ES-I3 (cell line): Measurements from ENCODE around the gene FKBP3.

Source experiments
- H3K36me3 ChIP-seq: 2 replicates; pipeline ENCODE4 v1.6.1; 2013; ENCODE audit warnings: mild to moderate bottlenecking, low read length, control low read depth, moderate library complexity; ENCODE audit not compliant: insufficient read depth
- H3K4me1 ChIP-seq: 2 replicates; pipeline ENCODE4 v1.6.1; 2013; ENCODE audit warnings: mild to moderate bottlenecking, control low read depth, low read length; ENCODE audit not compliant: insufficient read depth
- H3K9ac ChIP-seq: 2 replicates; pipeline ENCODE4 v1.6.1; 2013; ENCODE audit warnings: low read depth, mild to moderate bottlenecking, low read length, moderate library complexity
- H3K9me3 ChIP-seq: 2 replicates; pipeline ENCODE4 v1.6.1; 2013; ENCODE audit warnings: mild to moderate bottlenecking, low read length, moderate library complexity; ENCODE audit not compliant: control insufficient read depth, insufficient read depth

FKBP3 gene

DNA sequence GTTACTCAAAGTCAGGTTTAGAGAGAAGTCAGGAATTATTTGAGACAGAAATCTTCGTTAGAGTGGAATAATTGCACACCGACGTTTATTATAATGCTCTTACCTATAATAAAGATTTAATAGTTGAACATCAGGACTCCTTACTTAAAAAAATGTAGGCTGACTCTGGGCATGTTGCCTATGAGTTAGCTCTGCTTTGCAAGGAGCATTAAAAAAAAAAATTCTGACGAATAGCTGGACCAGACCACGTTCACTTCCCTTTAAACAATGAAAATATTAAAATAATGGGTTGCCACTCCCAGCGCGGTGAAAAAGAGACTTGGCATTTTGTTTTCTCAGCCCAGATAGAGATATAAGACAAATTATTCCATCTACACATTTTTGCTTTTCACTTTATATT lies 875 bp upstream of the FKBP3 start:
- Histone ChIP-seq H3K4me1 (no peaks in the 10 kb centered on the region; the same call in 1 of the 2 replicates), H3K9ac (peak overlapping the region; percentile 95), H3K36me3 (no peaks in the 10 kb centered on the region), H3K9me3 (no peaks in the 10 kb centered on the region)

DNA sequence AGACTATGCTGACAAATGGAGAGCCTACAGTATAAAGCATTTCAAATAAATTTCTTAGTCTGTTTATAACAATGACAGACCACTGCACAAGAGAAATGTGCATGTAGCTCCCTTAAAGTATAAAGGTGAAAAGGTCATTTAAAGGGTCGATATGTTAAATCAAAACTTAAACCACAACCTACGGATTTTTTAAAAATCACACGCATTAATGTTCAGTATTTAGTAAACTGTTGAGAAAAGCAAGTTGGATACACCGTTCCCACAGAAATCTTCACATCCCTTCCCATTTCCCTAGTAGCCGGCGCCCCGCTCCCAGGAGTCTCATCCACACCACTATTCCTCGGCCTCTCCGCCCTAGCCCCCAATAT lies 614 bp downstream of the FKBP3 start:
- no peaks in the 10 kb centered on the region for H3K36me3 ChIP-seq
- no peaks in the 10 kb centered on the region; the same call in 1 of the 2 replicates for H3K4me1 ChIP-seq
- peak overlapping the region; percentile 95 for H3K9ac ChIP-seq
- no peaks in the 10 kb centered on the region for H3K9me3 ChIP-seq

DNA sequence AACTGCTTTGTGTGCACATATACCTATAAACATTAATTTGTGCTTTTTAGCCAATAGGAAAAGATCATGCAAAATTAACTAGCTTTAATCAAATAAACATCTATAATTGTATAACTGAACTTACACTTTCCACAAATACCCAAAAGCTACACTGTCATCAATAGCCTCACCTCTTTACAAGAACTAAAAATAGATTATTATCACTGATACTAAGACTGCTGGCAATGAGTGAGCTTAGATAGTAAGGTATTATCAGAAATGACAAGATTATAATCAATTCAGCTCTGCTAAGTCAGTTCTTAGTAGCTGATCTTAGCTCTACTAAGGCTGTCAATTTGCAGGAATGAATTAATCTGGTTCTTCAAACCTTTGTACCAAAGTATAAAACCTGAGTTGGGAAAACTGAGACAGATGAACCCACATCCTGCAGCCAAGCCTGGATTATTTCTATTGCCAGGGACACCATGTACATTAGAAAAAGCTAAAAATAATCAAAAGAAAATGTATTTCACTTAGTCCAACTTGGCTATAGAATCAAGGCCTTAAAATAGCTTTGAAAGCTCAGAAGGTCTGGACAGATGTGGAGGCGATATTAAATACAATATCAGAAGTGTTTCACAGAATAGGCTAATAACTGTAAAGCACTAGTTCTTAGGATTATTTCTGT lies 5.2 kb downstream of the FKBP3 start:
- H3K4me1 ChIP-seq = no peaks in the 10 kb centered on the region
- no peaks in the 10 kb centered on the region for H3K9me3 ChIP-seq
- 0 out of 2 replicates have a peak, but pooled peaks cover 5% of the 10 kb centered on the region for H3K36me3 ChIP-seq
- no peak overlapping the region for H3K9ac ChIP-seq

GRCh38 chr14:45125754-45126153 lies 8.5 kb downstream of the FKBP3 start:
- peaks cover 11% of the 10 kb centered on the region for H3K36me3 ChIP-seq
- no peaks in the 10 kb centered on the region for H3K4me1 ChIP-seq
- H3K9me3 ChIP-seq = no peaks in the 10 kb centered on the region
- no peak overlapping the region for H3K9ac ChIP-seq

- H3K9ac ChIP-seq = no peak overlapping the region
- H3K9me3 ChIP-seq = no peaks in the 10 kb centered on the region
- peaks cover 16% of the 10 kb centered on the region for H3K36me3 ChIP-seq
- no peaks in the 10 kb centered on the region for H3K4me1 ChIP-seq
These were observed 11.0 kb downstream of the FKBP3 start for GRCh38 chr14:45123271-45123670.

- Histone ChIP-seq H3K9ac (no peak overlapping the region), H3K4me1 (no peaks in the 10 kb centered on the region), H3K36me3 (peaks cover 18% of the 10 kb centered on the region), H3K9me3 (no peaks in the 10 kb centered on the region)
These were observed 14.2 kb downstream of the FKBP3 start for GRCh38 chr14:45120096-45120495.

- H3K9me3 ChIP-seq = no peaks in the 10 kb centered on the region
- peaks cover 16% of the 10 kb centered on the region for H3K36me3 ChIP-seq
- no peaks in the 10 kb centered on the region for H3K4me1 ChIP-seq
- no peak overlapping the region for H3K9ac ChIP-seq
These were observed 15.7 kb downstream of the FKBP3 start for GRCh38 chr14:45118594-45118993.

- Histone ChIP-seq H3K36me3 (peaks cover 24% of the 10 kb centered on the region), H3K4me1 (no peaks in the 10 kb centered on the region), H3K9me3 (no peaks in the 10 kb centered on the region), H3K9ac (no peak overlapping the region)
These were observed 20.0 kb downstream of the FKBP3 start for GRCh38 chr14:45114327-45114726.

DNA sequence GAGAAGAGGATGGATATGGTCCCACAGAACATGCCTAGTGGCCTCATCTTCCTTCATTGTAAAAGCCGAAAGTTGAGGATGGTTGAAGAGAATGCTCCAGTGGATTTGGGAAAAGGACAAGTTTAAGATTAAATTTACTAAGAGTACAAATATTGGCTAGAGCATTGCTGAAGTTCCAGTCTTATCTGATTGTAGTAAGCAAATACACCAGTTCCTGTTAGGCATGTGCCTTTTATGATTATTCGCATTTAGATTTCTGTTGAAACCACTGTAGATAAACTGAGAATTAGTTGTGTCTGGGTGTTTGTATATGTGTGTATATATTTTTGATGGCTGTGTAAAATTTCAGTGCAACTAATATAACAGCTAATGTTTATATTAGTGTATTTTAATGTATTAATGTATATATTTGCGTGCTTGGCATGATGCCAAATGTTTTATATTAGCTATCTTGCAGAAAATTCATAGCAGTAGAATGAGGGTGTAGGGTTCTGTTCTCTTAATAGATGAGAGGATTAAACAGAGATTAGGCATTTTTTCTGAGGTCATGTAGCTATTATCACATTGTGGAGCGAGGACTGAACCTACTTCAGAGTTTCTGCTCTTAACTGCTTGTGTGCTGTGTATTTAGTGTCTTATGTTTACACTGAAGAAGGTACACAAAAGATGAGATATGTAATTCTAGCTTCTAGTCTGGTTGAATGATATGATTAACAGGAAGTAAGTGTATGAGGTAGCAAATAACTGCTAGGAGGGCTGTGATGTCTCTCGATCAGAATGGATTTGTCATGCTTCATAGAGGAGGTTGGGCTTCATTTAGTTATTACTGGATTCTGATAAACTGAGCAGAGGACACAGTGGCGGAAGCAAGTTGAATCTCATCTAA lies 21.1 kb downstream of the FKBP3 start:
- Histone ChIP-seq H3K9me3 (no peaks in the 10 kb centered on the region), H3K36me3 (peaks cover 22% of the 10 kb centered on the region), H3K9ac (no peak overlapping the region), H3K4me1 (no peaks in the 10 kb centered on the region)

DNA sequence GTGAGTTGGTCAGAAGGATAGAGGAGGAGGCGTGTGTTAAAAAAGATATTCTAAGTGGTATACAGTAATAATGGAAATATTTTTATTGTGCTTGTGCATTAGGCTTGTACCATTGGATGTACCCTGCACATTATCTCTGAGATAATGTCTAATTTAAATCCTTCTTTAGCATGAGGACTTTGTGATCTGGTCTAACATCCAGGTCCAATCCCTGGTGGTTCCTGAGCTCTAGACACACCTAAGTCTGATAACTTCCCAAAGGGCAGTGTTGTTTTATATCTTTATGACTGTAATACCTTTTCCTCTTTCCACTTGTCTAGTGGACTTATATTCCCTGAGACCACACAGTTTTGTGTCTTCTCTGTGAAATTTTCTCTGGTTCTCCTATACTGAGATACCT lies 29.7 kb downstream of the FKBP3 start:
- H3K36me3 ChIP-seq = peaks cover 14% of the 10 kb centered on the region
- H3K9me3 ChIP-seq = no peaks in the 10 kb centered on the region
- H3K4me1 ChIP-seq = no peaks in the 10 kb centered on the region
- H3K9ac ChIP-seq = no peak overlapping the region

GRCh38 chr14:45103806-45104205 lies 30.5 kb downstream of the FKBP3 start:
- H3K9ac ChIP-seq = no peak overlapping the region
- H3K9me3 ChIP-seq = no peaks in the 10 kb centered on the region
- H3K4me1 ChIP-seq = no peaks in the 10 kb centered on the region
- peaks cover 14% of the 10 kb centered on the region for H3K36me3 ChIP-seq

DNA sequence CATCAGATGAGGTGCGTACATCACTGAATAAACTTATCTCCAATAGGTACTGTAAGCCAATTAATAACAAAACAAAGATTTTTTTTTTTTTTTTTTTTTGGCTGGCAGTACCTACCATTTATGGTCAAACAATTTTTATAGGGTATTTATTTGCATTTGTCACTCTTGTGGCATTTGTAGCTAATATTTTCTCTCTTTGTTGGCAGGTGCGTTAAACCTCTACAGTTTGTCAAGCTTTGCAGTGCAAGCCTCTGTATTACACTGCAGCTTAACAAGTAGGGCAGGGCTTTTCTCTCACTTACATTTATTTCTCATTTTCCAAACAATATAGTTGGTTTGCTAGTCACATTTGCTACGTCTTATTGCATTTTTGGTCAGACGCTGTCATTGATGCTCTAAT lies 38.1 kb downstream of the FKBP3 start:
- Histone ChIP-seq H3K9me3 (no peaks in the 10 kb centered on the region), H3K9ac (no peak overlapping the region), H3K36me3 (peaks cover 13% of the 10 kb centered on the region), H3K4me1 (no peaks in the 10 kb centered on the region)

DNA sequence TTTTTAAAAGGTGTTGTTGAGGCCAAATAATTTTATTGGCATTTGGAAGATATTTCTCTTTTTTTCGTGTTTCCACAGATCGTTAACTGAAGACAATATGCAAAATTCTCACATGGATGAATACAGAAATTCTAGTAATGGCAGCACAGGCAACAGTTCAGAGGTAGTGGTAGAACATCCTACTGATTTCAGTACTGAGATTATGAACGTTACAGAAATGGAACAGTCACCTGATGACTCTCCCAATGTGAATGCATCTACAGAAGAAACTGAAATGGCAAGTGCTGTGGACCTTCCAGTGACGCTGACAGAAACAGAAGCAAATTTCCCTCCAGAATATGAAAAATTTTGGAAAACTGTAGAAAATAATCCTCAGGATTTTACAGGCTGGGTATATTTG lies 39.1 kb downstream of the FKBP3 start:
- Histone ChIP-seq H3K36me3 (peaks cover 11% of the 10 kb centered on the region), H3K4me1 (no peaks in the 10 kb centered on the region), H3K9me3 (no peaks in the 10 kb centered on the region), H3K9ac (no peak overlapping the region)

- Histone ChIP-seq H3K4me1 (no peaks in the 10 kb centered on the region), H3K9ac (no peak overlapping the region), H3K36me3 (peaks cover 9% of the 10 kb centered on the region), H3K9me3 (no peaks in the 10 kb centered on the region)
These were observed 40.0 kb downstream of the FKBP3 start for GRCh38 chr14:45094275-45094674.

DNA sequence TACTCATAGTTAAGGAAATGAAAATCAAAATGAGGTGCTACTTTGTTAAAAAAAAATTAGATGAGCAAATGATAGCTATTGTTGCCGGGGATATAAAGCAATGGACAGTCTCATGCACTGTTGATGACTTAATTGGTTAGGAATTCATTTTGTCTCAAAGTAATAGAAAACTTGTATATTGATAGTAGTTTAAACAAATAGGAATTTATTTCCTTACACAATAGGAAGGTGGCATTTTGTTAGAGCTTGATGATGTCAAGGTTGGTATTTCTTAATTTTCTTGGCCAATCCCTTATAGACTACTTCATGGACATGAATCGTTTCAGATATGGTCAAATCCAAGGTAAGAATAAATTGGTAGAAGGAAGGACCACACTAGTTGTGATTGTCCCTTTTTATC lies 42.6 kb downstream of the FKBP3 start:
- H3K9ac ChIP-seq = no peak overlapping the region
- H3K4me1 ChIP-seq = no peaks in the 10 kb centered on the region
- no peaks in the 10 kb centered on the region for H3K9me3 ChIP-seq
- H3K36me3 ChIP-seq = peaks cover 8% of the 10 kb centered on the region
